CD4-positive, CD25-positive, alpha-beta regulatory T cell (primary cell): ENCODE data around the gene NOP16. TPM values are rescaled to one million over a fixed set of nuclear protein-coding genes. Genes with fewer than 3 reads are reported as not detected.
"Not testable (repeated sequence)": the region's sequence is repeated elsewhere in the genome, so short reads cannot be mapped to it uniquely, and the experiment has no call there.

Experiments
- ATAC-seq, 2 donors: fragments of 150-1000 bp; cut with Tn5 transposase; one replicate each; pipeline ENCODE4 v1.10.0; 2021; ENCODE audit warnings: low read depth in 2 of 2, moderate number of reproducible peaks in 2 of 2, moderate library complexity in 1 of 2
- DNase-seq, 3 donors: peaks; one replicate each; pipeline versions ENCODE4 v3.0.0 to v3.0.0-alpha.2; 2012 to 2022; ENCODE audit warnings: mixed read lengths in 1 of 3
- H3K27ac ChIP-seq: one replicate; pipeline ENCODE4 v1.7.0; 2013; ENCODE audit warnings: mild to moderate bottlenecking, low read length; ENCODE audit not compliant: insufficient read depth, poor library complexity, severe bottlenecking
- H3K27me3 ChIP-seq: one replicate; pipeline ENCODE4 v1.7.0; 2013; ENCODE audit warnings: low read length; ENCODE audit not compliant: control insufficient read depth, insufficient read depth
- H3K36me3 ChIP-seq: one replicate; pipeline ENCODE4 v1.7.0; 2013; ENCODE audit warnings: mild to moderate bottlenecking, low read length, moderate library complexity; ENCODE audit not compliant: control insufficient read depth, insufficient read depth
- H3K4me1 ChIP-seq: 2 replicates; pipeline ENCODE4 v1.7.0; 2013; ENCODE audit warnings: mild to moderate bottlenecking, low read length; ENCODE audit not compliant: insufficient read depth, control insufficient read depth, poor library complexity, severe bottlenecking
- H3K4me3 ChIP-seq: one replicate; pipeline ENCODE4 v1.7.0; 2013; ENCODE audit warnings: low read depth, mild to moderate bottlenecking, low read length, moderate library complexity
- H3K9me3 ChIP-seq, 2 experiments: 1 replicate in 1 of 2; 2 replicates in 1 of 2; pipeline ENCODE4 v1.7.0; 2013; ENCODE audit warnings: low read length in 2 of 2, mild to moderate bottlenecking in 1 of 2, moderate library complexity in 1 of 2; ENCODE audit not compliant: control insufficient read depth in 2 of 2
- H3K27ac Mint-ChIP-seq, 3 donors: one replicate each; pipeline ENCODE4 v1.8.0; 2020 to 2022; ENCODE audit warnings: mild to moderate bottlenecking in 3 of 3, mixed read lengths in 3 of 3, moderate library complexity in 2 of 3
- H3K27me3 Mint-ChIP-seq: one replicate; pipeline ENCODE4 v1.8.0; 2022; ENCODE audit warnings: mild to moderate bottlenecking, mixed read lengths
- H3K36me3 Mint-ChIP-seq: one replicate; pipeline ENCODE4 v1.8.0; 2020; ENCODE audit warnings: mixed read lengths
- H3K4me1 Mint-ChIP-seq, 4 donors: one replicate each; pipeline ENCODE4 v1.8.0; 2020 to 2022; ENCODE audit warnings: mixed read lengths in 4 of 4, mild to moderate bottlenecking in 1 of 4
- H3K4me3 Mint-ChIP-seq, 4 donors: one replicate each; pipeline ENCODE4 v1.8.0; 2020 to 2022; ENCODE audit warnings: mild to moderate bottlenecking in 4 of 4, mixed read lengths in 4 of 4, moderate library complexity in 3 of 4
- H3K9me3 Mint-ChIP-seq, 7 donors: one replicate each; pipeline ENCODE4 v1.8.0; 2020 to 2022; ENCODE audit warnings: mixed read lengths in 7 of 7, mild to moderate bottlenecking in 3 of 7, moderate library complexity in 2 of 7
- polyA plus RNA-seq, 4 donors: library from polyadenylated mRNA; unstranded; fragments of 300-500 nt; fragmentation: Illumina TruSeq; gene quantifications; one replicate each; pipeline ENCODE4 v1.2.3, GENCODE V29; 2021
- total RNA-seq: library from RNA; stranded (reverse); gene quantifications from one replicate; pipeline ENCODE4 v1.2.3, GENCODE V29; 2022

Gene NOP16
- total and polyA plus RNA-seq, 5 donors from 2014 or later = 13.6 to 41.2 (median 29.0) TPM

DNA sequence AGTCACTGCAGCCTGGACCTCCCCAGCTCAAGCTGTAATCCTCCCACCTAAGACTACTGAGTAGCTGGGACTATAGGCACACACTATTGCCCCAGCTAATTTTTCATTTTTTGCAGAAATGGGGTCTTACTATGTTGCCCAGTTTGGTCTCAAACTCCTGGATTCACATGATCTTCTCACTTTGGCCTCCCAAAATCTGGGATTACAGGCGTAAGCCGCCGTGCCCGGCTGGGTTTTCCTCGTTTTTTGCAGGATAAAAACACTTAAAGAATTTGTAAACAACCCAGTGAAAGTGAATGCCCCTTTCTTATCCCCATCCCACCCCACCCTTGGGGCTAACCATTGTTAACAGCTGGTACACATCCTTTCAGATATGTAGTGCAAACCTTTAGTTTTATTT lies 20.2 kb upstream of the NOP16 start:
- Histone ChIP-seq H3K4me3 (no peak overlapping the region), H3K27me3 (no peaks in the 10 kb centered on the region), H3K36me3 (peaks cover 36% of the 10 kb centered on the region), H3K9me3 (no peaks in the 10 kb centered on the region), H3K27ac (no peak overlapping the region), H3K4me1 (peaks cover under 1% of the 10 kb centered on the region)
- Mint-ChIP-seq H3K9me3 (no peaks in the 10 kb centered on the region), H3K27ac (no peak overlapping the region), H3K4me3 (no peak overlapping the region), H3K36me3 (peaks cover 26% of the 10 kb centered on the region), H3K4me1 (peaks cover 0 to 25% (median 10%) of the 10 kb centered on the region in 4 donors), H3K27me3 (no peaks in the 10 kb centered on the region)
- no peak for ATAC-seq
- DNase-seq = no peak

DNA sequence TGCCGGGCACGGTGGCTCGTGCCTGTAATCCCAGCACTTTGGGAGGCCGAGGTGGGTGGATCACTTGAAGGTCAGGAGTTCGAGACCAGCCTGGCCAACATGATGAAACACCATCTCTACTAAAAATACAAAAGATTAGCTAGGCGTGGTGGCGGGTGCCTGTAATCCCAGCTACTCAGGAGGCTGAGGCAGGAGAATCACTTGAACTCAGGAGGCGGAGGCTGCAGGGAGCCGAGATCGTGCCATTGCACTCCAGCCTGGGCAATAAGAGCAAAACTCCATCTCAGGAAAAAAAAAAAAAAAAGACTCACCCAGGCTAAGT lies 19.8 kb upstream of the NOP16 start:
- H3K9me3 Mint-ChIP-seq, H3K27ac ChIP-seq, H3K4me3 ChIP-seq, H3K4me3 Mint-ChIP-seq, H3K27me3 Mint-ChIP-seq, H3K4me1 ChIP-seq, H3K27ac Mint-ChIP-seq, DNase-seq, H3K27me3 ChIP-seq, ATAC-seq, H3K9me3 ChIP-seq: not testable (repeated sequence)
- H3K4me1 Mint-ChIP-seq = peaks cover 0 to 21% (median 10%) of the 10 kb centered on the region in 4 donors
- H3K36me3 Mint-ChIP-seq = peaks cover 26% of the 10 kb centered on the region
- H3K36me3 ChIP-seq = peaks cover 36% of the 10 kb centered on the region

DNA sequence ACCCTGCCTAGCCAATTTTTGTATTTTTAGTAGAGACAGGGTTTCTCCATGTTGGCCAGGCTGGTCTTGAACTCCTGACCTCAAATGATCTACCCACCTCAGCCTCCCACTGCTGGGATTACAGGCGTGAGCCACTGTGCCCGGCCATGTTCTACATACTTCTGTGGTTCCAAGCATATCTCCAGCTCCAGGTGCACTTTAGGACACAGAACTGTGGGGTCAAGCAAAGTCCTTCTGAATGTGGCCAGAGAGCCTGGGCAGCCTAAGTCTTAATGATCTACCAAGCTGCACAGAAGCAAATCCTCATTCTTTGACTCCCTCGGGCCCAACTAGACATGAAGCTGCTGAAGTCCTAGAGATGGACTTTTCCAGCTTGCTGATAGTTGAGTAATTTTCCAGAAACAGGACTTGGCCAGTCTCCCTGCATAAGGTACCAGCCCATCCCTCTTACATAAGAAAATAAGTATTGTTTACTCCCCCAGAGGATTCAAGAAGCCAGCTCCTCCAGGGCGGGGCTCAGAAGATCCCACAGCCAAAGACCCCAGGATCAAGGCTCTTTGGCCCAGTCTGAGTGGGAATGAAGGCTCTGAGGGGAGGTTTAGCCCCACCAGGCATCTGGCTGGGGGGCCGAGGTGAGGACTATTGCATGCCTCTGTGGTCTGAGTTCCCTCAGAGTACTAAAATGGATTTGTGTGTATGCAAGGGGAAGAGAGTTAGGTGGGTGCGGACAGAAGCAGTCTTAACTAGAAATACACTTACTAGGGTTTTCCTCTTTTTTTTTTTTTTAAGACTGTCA lies 19.3 kb upstream of the NOP16 start:
- H3K27me3 Mint-ChIP-seq = no peaks in the 10 kb centered on the region
- peak overlapping the region in 1 of 3 donors; percentile 69 for H3K27ac Mint-ChIP-seq

DNA sequence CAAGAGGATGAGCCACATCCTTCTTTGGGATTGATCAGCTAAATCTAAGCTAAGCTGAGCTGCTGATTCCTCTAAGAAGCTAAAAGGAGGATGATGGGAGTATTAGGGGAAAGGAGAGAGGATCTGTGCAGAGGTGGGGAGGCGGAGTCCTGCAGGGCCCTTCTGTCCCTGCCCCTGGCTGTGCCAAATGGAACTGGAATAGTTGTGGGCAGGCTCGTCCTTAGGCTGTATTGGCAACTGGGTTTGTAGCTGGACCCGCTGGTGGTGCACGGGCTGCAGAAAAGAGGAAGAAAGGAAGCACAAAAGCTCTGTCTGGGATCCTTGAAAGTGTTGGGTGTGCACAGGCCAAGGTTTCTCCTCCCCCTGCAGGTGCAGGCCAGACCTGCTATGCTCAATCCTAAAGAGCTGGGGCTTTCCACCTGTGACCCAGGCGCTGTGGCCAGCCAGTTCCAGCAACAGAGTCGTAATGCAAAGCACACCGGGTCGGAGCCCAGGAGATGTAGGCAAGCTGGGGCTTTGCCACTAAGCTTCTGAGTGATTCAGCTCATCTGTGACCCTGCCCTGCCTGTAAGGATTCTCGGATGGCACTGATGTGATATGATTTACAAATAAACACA lies 18.1 kb upstream of the NOP16 start:
- DNase-seq = no peak

More for the DNA sequence above, 19.3 kb upstream of the NOP16 start:
- H3K4me1 ChIP-seq = no peaks in the 10 kb centered on the region
- Mint-ChIP-seq H3K9me3 (no peaks in the 10 kb centered on the region), H3K4me3 (no peak overlapping the region), H3K36me3 (peaks cover 27% of the 10 kb centered on the region), H3K4me1 (peaks cover 0 to 16% (median 8%) of the 10 kb centered on the region in 4 donors)
- H3K36me3 ChIP-seq = peaks cover 36% of the 10 kb centered on the region
- DNase-seq (no peak), ATAC-seq (no peak)
- H3K9me3 ChIP-seq = no peaks in the 10 kb centered on the region
- no peak overlapping the region for H3K27ac ChIP-seq
- no peaks in the 10 kb centered on the region for H3K27me3 ChIP-seq
- no peak overlapping the region for H3K4me3 ChIP-seq

DNA sequence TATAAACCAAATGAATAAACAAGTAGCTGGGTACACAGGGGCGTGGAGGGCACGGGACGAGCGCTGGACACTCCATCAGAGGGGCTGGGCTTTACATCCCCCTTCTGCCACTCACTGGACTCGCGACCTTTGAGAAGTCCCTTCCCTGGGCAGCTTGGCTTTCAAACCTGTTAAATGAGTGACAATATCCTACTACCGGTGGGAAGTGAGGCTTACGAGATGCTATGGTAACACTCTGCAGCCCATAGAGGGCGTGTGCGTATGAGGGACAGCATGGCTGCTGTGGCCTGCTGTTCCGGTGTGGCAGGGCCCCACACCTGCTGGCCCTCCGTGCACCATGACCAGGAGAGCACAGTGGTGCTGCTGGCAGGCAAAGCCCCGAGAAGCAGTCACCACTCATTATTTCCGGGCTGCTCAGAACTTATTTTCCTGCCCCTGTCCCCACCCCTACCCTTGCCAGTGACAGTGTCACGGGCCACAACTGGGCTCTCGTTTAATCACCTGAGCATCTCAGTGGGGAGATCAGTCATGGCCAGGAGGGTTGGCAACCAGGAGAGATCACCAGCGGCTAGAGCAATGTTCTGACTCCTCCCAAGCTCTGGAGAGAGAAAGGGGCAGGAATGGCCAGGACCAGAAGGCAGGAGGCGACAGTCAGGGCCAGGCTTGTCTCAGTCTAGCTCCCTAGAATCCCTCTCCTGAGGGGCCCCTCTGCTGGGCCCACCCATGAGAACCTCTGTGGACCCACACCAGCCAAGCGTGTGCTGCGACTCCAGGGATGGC lies 17.4 kb upstream of the NOP16 start:
- H3K9me3 ChIP-seq = no peaks in the 10 kb centered on the region
- no peaks in the 10 kb centered on the region for H3K27me3 ChIP-seq
- H3K4me1 ChIP-seq = no peaks in the 10 kb centered on the region
- no peaks in the 10 kb centered on the region for H3K9me3 Mint-ChIP-seq
- H3K27me3 Mint-ChIP-seq = no peaks in the 10 kb centered on the region
- no peak overlapping the region for H3K4me3 ChIP-seq
- H3K36me3 ChIP-seq = peaks cover 40% of the 10 kb centered on the region
- ATAC-seq = no peak
- H3K36me3 Mint-ChIP-seq = peaks cover 21% of the 10 kb centered on the region
- H3K27ac Mint-ChIP-seq = peak overlapping the region in 1 of 3 donors; percentile 62
- DNase-seq = no peak
- peaks cover 0 to 4% (median 2%) of the 10 kb centered on the region in 4 donors for H3K4me1 Mint-ChIP-seq
- no peak overlapping the region for H3K27ac ChIP-seq
- no peak overlapping the region for H3K4me3 Mint-ChIP-seq

More for the DNA sequence above, 18.1 kb upstream of the NOP16 start:
- H3K27me3 Mint-ChIP-seq = no peaks in the 10 kb centered on the region
- H3K9me3 ChIP-seq = no peaks in the 10 kb centered on the region
- peaks cover 28% of the 10 kb centered on the region for H3K36me3 Mint-ChIP-seq
- H3K9me3 Mint-ChIP-seq = no peaks in the 10 kb centered on the region
- no peak overlapping the region for H3K4me3 Mint-ChIP-seq
- H3K4me1 ChIP-seq = no peaks in the 10 kb centered on the region
- no peak overlapping the region for H3K27ac ChIP-seq
- peak in 1 of 2 donors; percentile 20 for ATAC-seq
- peaks cover 0 to 10% (median 7%) of the 10 kb centered on the region in 4 donors for H3K4me1 Mint-ChIP-seq
- no peak overlapping the region for H3K4me3 ChIP-seq
- H3K27ac Mint-ChIP-seq = peak overlapping the region in 1 of 3 donors; percentile 62
- H3K36me3 ChIP-seq = peaks cover 36% of the 10 kb centered on the region
- H3K27me3 ChIP-seq = no peaks in the 10 kb centered on the region

DNA sequence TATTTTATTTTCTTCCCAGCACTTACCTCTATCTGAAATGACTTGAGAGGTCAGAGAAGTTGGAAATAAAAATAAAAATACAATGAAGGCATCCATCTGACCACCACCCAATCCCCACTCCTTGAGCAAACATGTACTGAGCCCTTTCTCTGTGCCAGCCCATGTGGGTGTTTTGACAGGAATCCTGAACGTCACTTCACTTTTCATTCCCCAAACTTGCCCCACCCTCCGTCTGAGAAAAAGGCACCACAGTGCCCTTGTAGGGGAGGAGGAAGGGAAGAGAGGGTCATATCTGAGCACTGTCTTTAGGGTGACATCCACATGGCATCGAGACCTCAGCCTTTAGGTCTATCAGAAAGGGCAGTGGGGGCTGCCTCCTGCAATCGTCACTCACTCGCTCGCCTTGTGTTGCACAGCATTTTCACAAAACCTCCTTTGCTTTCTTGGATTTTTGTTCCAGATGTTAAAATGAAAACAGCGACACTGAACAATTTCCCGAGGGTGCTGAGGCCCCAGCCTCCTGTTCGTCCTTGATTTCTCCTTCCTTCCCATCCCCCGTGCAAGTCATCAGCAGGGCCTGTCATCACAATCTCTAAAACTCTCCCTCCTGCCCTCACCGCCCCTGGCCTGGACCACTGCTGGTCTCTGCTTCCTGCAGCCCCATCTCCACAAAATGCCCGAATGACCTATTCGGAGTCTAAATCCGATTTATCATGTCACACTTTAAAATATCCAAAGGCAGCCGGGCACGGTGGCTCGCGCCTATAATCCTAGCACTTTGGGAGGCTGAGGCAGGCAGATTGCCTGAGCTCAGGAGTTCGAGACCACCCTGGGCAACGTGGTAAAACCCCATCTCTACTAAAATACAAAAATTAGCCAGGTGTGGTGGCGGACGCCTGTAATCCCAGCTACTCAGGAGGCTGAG lies 13.1 kb upstream of the NOP16 start:
- no peaks in the 10 kb centered on the region for H3K9me3 ChIP-seq
- no peak overlapping the region for H3K4me3 Mint-ChIP-seq
- no peaks in the 10 kb centered on the region for H3K27me3 ChIP-seq
- no peak overlapping the region for H3K27ac ChIP-seq
- H3K36me3 Mint-ChIP-seq = peaks cover 26% of the 10 kb centered on the region
- no peaks in the 10 kb centered on the region for H3K9me3 Mint-ChIP-seq
- DNase-seq = no peak
- peaks cover 0 to 11% (median 4%) of the 10 kb centered on the region in 4 donors for H3K4me1 Mint-ChIP-seq
- no peaks in the 10 kb centered on the region for H3K27me3 Mint-ChIP-seq
- no peaks in the 10 kb centered on the region for H3K4me1 ChIP-seq
- ATAC-seq = no peak
- H3K27ac Mint-ChIP-seq = peak overlapping the region in 1 of 3 donors; percentile 17
- no peak overlapping the region for H3K4me3 ChIP-seq
- peaks cover 21% of the 10 kb centered on the region for H3K36me3 ChIP-seq
